Astrocyte (in vitro differentiated cells and primary cell): ENCODE measurements around the gene RHOC. TPM values are rescaled to one million over a fixed set of nuclear protein-coding genes. Genes with fewer than 3 reads are reported as not detected.
A peak's percentile ranks its signal among the peaks of the same experiment; 100 is the strongest.

Experiments
- DNase-seq: peaks from one replicate; pipeline ENCODE4 v3.0.0-alpha.2; 2010; ENCODE audit warnings: low read depth
- FAIRE-seq: peaks from 2 replicates; lab custom pipeline; 2011; peaks lifted over from hg19 to GRCh38; lab: Jason Lieb, UNC
- H2AFZ ChIP-seq: 2 replicates; pipeline ENCODE4 v1.6.0; 2012; ENCODE audit warnings: low read depth, low read length, inconsistent platforms
- H3K27ac ChIP-seq: 2 replicates; pipeline ENCODE4 v1.5.1; 2011; ENCODE audit warnings: low read depth, low read length, inconsistent platforms
- H3K27me3 ChIP-seq: 2 replicates; pipeline ENCODE4 v1.6.0; 2011; ENCODE audit warnings: low read length, inconsistent platforms; ENCODE audit not compliant: insufficient read depth
- H3K36me3 ChIP-seq: 2 replicates; pipeline ENCODE4 v1.5.1; 2011; ENCODE audit warnings: low read length, inconsistent platforms; ENCODE audit not compliant: insufficient read depth
- H3K4me1 ChIP-seq: 2 replicates; pipeline ENCODE4 v1.5.1; 2011; ENCODE audit warnings: low read length, inconsistent platforms; ENCODE audit not compliant: insufficient read depth
- H3K4me2 ChIP-seq: 2 replicates; pipeline ENCODE4 v1.6.0; 2012; ENCODE audit warnings: low read length, inconsistent platforms
- H3K4me3 ChIP-seq: 2 replicates; pipeline ENCODE4 v1.5.1; 2011; ENCODE audit warnings: low read depth, mild to moderate bottlenecking, low read length, inconsistent platforms; ENCODE audit not compliant: insufficient read depth
- H3K79me2 ChIP-seq: 2 replicates; pipeline ENCODE4 v1.6.0; 2012; ENCODE audit warnings: mild to moderate bottlenecking, low read length, inconsistent platforms; ENCODE audit not compliant: insufficient read depth
- H3K9ac ChIP-seq: 2 replicates; pipeline ENCODE4 v1.6.0; 2012; ENCODE audit warnings: mild to moderate bottlenecking, low read length, inconsistent platforms
- H3K9me3 ChIP-seq: 2 replicates; pipeline ENCODE4 v1.5.1; 2012; ENCODE audit warnings: low read depth, mild to moderate bottlenecking, low read length, inconsistent platforms; ENCODE audit not compliant: insufficient read depth
- H4K20me1 ChIP-seq: 2 replicates; pipeline ENCODE4 v1.6.0; 2012; ENCODE audit warnings: low read length, inconsistent platforms; ENCODE audit not compliant: insufficient read depth
- H3K27ac Mint-ChIP-seq: one replicate; pipeline ENCODE4 v1.8.0; 2021; ENCODE audit warnings: mild to moderate bottlenecking, mixed read lengths; ENCODE audit not compliant: unreplicated experiment
- H3K27me3 Mint-ChIP-seq: one replicate; pipeline ENCODE4 v1.8.0; 2021; ENCODE audit warnings: low read depth, mixed read lengths; ENCODE audit not compliant: unreplicated experiment
- H3K36me3 Mint-ChIP-seq: one replicate; pipeline ENCODE4 v1.8.0; 2021; ENCODE audit warnings: low read depth, mixed read lengths; ENCODE audit not compliant: unreplicated experiment
- H3K4me1 Mint-ChIP-seq: one replicate; pipeline ENCODE4 v1.8.0; 2021; ENCODE audit warnings: low read depth, mixed read lengths; ENCODE audit not compliant: unreplicated experiment
- H3K4me3 Mint-ChIP-seq: one replicate; pipeline ENCODE4 v1.8.0; 2021; ENCODE audit warnings: mild to moderate bottlenecking, moderate library complexity, mixed read lengths; ENCODE audit not compliant: unreplicated experiment
- H3K9me3 Mint-ChIP-seq: one replicate; pipeline ENCODE4 v1.8.0; 2021; ENCODE audit warnings: mild to moderate bottlenecking, mixed read lengths; ENCODE audit not compliant: unreplicated experiment
- CTCF ChIP-seq: IDR thresholded peaks from 2 replicates; pipeline ENCODE4 v1.5.1; 2011; ENCODE audit warnings: low read depth, mild to moderate bottlenecking, inconsistent platforms, low read length, moderate library complexity; ENCODE audit not compliant: insufficient read depth
- EZH2 ChIP-seq: IDR thresholded peaks from 2 replicates; pipeline ENCODE4 v1.6.1; 2012; ENCODE audit warnings: mild to moderate bottlenecking, low read length, inconsistent platforms; ENCODE audit not compliant: insufficient read depth
- total RNA-seq: library from RNA; stranded (reverse); gene quantifications from 2 replicates; pipeline ENCODE4 v1.2.1, GENCODE V29; 2021

Gene RHOC
- total RNA-seq, 1 donor from 2014 or later = 657 TPM

- H3K27ac ChIP-seq = no peak overlapping the region
- peaks cover 6% of the 10 kb centered on the region for H3K4me1 Mint-ChIP-seq
Observed at GRCh38 chr1:112710159-112710558, 3.2 kb upstream of the RHOC start.

DNA sequence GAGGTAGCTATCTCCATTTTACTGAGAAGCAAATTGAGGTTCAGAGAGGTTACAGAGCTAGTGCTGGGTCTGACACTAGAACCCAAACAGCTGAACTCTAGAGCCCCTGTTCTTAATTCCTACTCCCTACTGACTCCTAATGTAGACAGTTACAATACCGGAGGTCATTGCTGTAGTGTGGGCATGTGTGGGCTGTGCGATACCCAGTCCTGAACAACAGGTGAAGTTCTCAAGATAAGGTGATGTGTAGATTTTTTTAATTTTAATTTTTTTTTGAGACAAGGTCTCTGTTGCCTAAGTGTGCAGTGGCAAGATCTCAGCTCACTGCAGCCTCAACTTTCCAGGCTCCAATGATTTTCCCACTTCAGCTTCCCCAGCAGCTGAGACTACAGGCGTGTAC lies 1.6 kb upstream of the RHOC start:
- Mint-ChIP-seq H3K36me3 (peaks cover 13% of the 10 kb centered on the region), H3K4me3 (no peak overlapping the region), H3K4me1 (peaks cover 9% of the 10 kb centered on the region), H3K27ac (no peak overlapping the region), H3K27me3 (peaks cover 4% of the 10 kb centered on the region), H3K9me3 (peaks cover 2% of the 10 kb centered on the region)
- Histone ChIP-seq H3K27me3 (peaks cover 2% of the 10 kb centered on the region), H3K4me2 (no peak overlapping the region), H3K4me3 (no peak overlapping the region), H3K79me2 (peaks cover 34% of the 10 kb centered on the region), H3K9ac (no peak overlapping the region), H2AFZ (no peak overlapping the region), H3K27ac (no peak overlapping the region), H3K4me1 (peaks cover 28% of the 10 kb centered on the region), H3K9me3 (no peaks in the 10 kb centered on the region), H4K20me1 (peaks cover 25% of the 10 kb centered on the region), H3K36me3 (peaks cover 3% of the 10 kb centered on the region)
- DNase-seq (no peak), FAIRE-seq (no peak)
- TF ChIP-seq CTCF (no peak), EZH2 (no peak)

More at GRCh38 chr1:112710159-112710558, 3.2 kb upstream of the RHOC start:
- H3K9ac ChIP-seq = no peak overlapping the region
- H3K4me3 ChIP-seq = no peak overlapping the region
- no peaks in the 10 kb centered on the region for H3K36me3 ChIP-seq
- H3K4me1 ChIP-seq = peaks cover 24% of the 10 kb centered on the region
- peaks cover 2% of the 10 kb centered on the region for H3K27me3 ChIP-seq
- TF ChIP-seq CTCF (no peak), EZH2 (no peak)
- FAIRE-seq (no peak), DNase-seq (no peak)
- no peak overlapping the region for H3K4me2 ChIP-seq
- peaks cover 18% of the 10 kb centered on the region for H3K79me2 ChIP-seq
- H3K36me3 Mint-ChIP-seq = peaks cover 8% of the 10 kb centered on the region
- no peak overlapping the region for H3K4me3 Mint-ChIP-seq
- H3K27ac Mint-ChIP-seq = no peak overlapping the region
- no peak overlapping the region for H2AFZ ChIP-seq
- peaks cover 5% of the 10 kb centered on the region for H3K27me3 Mint-ChIP-seq
- peaks cover 2% of the 10 kb centered on the region for H3K9me3 Mint-ChIP-seq
- H3K9me3 ChIP-seq = no peaks in the 10 kb centered on the region
- H4K20me1 ChIP-seq = peaks cover 9% of the 10 kb centered on the region

GRCh38 chr1:112708002-112708448 lies 1.1 kb upstream of the RHOC start:
- FAIRE-seq (no peak), DNase-seq (no peak)
- no peak for TF ChIP-seq CTCF
- no peak for TF ChIP-seq EZH2
- Histone ChIP-seq H3K27ac (no peak overlapping the region), H3K9ac (peak overlapping the region; percentile 89), H3K4me2 (peak overlapping the region; percentile 91), H2AFZ (peak overlapping the region; percentile 16), H3K4me1 (peaks cover 31% of the 10 kb centered on the region), H3K79me2 (peaks cover 39% of the 10 kb centered on the region), H3K4me3 (peak overlapping the region; percentile 85), H3K36me3 (peaks cover 6% of the 10 kb centered on the region), H3K27me3 (peaks cover 2% of the 10 kb centered on the region), H4K20me1 (peaks cover 30% of the 10 kb centered on the region), H3K9me3 (no peaks in the 10 kb centered on the region)
- H3K27ac Mint-ChIP-seq = peak overlapping the region; percentile 1
- peaks cover 3% of the 10 kb centered on the region for H3K27me3 Mint-ChIP-seq
- peaks cover 2% of the 10 kb centered on the region for H3K9me3 Mint-ChIP-seq
- peaks cover 12% of the 10 kb centered on the region for H3K4me1 Mint-ChIP-seq
- H3K4me3 Mint-ChIP-seq = peak overlapping the region; percentile 86
- peaks cover 12% of the 10 kb centered on the region for H3K36me3 Mint-ChIP-seq
